GM19023 (cell line): Measurements from ENCODE around the gene CAMK2D.
A peak's percentile ranks its signal among the peaks of the same experiment; 100 is the strongest.
"Not testable (repeated sequence)": the region's sequence is repeated elsewhere in the genome, so short reads cannot be mapped to it uniquely, and the experiment has no call there.

Experiments used
- ATAC-seq: cut with Tn5 transposase; IDR thresholded peaks from one replicate; pipeline ENCODE4 v1.9.1; 2021; ENCODE audit warnings: mild to moderate bottlenecking, moderate library complexity; ENCODE audit not compliant: unreplicated experiment

CAMK2D gene

GRCh38 chr4:113761620-113762185 is at the start of gene CAMK2D:
Gene CAMK2D (minus strand): TSS chr4:113761738. CDS start chr4:113761068, 670 bp downstream.
- ATAC-seq: peak; percentile 50

DNA sequence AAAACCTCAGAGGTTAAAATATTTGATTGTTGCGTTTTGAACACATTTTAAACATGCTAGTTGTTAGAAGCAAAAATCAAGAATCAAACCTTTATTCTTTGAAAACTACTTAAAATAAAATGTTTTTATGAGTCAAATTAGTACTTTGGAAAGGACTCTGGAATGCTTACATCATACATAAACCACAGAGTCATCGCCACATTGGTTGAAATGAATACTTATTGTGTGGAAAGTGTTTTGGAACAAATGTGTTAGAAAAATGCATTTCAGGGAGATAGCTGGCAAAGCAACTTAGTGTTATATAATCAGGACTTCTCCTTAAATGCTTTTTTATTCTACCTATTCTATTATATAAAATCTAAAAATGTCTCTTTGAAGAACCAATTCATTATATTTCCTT is 49.4 kb upstream of the CAMK2D start:
- ATAC-seq: no peak

GRCh38 chr4:113809311-113809710 is 47.8 kb upstream of the CAMK2D start:
- ATAC-seq: no peak

DNA sequence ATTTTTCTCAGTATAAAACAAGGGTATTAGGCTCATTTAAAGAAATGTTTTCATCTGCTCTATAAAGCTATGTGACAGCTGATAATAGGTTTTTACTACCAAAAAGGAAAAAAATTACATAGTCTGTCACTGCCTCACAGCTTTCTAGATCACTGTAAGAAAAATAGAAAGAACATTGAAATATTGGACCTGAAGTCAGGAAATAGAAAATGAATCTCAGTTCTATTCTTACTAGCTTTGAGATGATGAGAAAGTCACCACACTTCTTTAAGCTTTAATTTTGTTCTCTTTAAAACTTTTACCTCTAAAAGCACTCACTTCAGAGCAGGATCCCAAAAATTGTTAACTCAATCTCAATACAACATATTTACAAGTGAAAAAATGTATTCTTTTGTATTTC is 45.3 kb upstream of the CAMK2D start:
- ATAC-seq: no peak

DNA sequence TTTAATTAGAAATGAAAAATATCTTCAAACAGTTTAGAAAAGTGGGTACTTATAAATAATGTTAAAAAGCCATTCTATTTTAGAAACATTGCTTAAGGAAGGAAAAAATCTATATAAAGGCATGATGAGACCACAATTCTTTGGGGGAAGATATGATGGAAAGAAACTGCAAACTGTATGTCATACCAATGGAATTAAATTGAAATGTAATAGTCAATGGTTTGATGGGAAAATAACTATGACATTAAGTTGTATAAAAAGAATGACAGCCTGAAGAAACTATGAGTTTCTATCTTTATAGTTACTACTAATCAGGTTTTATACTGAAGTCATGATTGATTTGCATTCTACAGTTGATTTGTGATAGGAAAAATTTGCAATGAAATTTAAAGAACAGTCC is 40.3 kb upstream of the CAMK2D start:
- ATAC-seq: no peak

DNA sequence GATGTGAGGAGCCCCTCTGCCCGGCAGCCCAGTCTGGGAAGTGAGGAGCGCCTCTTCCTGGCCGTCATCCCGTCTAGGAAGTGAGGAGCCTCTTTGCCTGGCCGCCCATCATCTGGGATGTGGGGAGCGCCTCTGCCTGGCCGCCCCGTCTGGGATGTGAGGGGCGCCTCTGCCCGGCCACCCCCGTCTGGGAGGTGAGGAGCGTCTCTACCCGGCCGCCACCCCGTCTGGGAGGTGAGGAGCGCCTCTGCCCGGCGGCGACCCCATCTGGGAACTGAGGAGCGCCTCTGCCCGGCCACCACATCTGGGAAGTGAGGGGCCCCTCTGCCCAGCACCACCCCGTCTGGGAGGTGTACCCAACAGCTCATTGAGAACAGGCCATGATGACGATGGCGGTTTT is 34.8 kb upstream of the CAMK2D start:
- ATAC-seq: not testable (repeated sequence)

DNA sequence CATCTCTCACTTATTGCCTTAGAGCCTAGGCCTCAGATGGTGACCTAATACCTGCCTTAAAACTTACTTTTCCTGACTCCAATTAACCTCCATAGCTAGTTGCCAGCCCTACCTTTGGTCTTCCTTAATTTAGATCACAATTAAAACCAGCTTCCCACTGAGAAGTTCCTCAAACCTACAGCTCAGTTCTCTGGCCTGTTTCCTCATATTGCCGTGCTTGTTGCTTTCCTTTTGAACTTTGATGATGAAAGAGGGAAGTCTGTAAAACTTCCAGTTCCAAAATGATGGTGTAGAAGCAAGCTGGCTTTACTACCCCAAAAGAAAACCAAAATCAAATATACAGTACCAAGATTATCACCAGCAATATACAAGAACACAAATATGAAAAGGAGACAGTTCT is 28.9 kb upstream of the CAMK2D start:
- no peak for ATAC-seq

DNA sequence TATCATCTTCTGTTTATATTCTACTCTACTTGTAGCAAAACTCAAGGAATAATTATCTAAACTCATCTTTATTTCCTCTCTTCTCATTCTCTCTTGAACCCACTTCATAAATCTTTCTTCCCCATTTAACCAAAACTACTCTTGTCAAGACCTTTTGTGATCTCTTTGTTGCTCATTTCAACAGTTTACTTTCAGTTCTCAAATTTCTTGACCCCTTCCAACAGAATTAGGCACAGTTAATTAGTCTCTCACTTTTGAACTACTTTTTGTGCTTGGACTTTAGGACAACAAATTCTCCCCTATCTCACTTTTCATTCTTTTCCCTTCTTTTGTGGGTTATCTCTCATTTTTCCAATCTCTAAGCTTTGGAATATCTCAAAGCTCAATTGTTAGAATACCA is 27.4 kb upstream of the CAMK2D start:
- no peak for ATAC-seq

DNA sequence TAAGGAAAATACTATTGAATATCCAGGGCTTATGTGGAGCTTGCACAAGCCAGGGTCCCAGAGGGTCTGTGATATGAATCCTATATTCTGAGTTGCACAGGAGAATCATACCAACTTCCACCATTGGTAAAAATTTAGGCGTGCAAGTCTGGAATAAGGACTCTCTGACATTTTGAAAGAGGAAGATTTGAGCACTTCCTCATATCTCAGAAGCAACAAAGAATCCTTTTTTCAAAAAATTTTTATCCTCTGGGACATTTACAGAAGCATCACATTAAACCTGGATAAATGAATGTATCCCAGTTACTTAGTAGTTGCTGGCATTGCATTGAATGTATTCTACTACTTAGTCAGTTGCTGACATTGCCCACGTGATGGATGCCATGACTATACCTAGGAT is 24.2 kb upstream of the CAMK2D start:
- no peak for ATAC-seq

DNA sequence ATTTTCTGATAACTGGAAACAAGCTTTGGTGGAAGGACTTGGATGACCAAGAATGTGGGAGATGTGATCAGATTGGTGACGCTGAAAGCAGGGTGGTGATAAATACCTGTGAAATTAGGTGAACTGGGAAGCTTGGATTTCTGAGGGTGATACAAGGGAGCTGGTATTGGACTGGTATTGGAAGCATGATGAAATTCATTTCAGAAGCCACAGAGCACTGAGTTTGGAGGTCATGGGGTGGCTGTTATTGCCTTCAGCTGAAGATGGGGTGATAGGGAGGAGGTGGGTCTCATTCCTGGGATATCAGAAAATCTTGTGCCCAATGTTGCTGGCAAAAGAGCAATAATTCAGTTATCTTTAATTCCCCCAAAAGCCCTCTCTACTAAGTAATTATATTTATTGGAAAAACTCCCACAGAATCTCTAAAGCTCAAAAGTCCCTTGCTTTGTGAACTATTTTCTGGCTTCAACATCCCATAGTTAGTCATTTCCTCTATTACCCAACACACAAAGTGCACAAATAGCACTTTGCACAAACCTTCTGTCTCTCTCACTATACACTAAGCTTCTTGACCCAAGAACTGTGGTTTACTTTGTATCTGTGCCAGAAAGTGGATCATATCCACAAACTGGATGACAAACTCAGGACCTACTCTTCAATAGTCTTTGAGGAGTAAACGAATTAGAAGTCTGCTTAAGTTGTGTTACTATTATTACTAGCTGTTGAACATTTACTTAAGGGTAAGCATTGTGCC is 23.1 kb upstream of the CAMK2D start:
- no peak for ATAC-seq

- no peak for ATAC-seq
These were observed 22.2 kb upstream of the CAMK2D start for GRCh38 chr4:113783701-113784100.

GRCh38 chr4:113783289-113783688 is 21.8 kb upstream of the CAMK2D start:
- ATAC-seq: no peak

DNA sequence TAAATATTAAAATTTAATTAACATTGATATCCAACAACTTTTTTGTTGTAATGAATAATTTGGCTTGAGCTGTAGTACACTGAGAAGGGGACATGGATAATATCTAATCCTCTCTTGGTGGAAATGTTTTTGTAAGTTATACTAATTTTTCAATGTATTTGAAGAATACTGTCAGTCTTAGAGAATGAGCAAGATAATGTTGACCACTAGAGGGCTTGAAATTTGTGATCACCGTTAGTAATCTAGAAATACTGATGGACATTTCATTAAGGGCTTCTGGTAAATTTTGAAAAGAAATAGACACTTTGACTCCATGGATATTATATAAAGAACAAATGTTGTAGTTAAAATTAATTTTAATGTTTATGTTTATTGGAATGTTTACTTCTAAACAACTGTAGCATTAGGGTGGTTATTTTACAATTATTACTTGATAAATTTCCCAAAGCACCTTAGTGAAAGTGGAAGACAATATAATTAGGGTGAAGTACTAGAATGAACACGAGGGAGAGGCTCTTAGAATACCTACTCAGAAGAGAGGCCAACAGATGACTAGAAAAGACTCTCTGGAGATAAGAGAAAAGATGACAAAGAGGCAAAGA is 20.0 kb upstream of the CAMK2D start:
- no peak for ATAC-seq

- ATAC-seq: no peak
These were observed 15.1 kb upstream of the CAMK2D start for GRCh38 chr4:113776679-113777078.

- no peak for ATAC-seq
These were observed 14.5 kb upstream of the CAMK2D start for GRCh38 chr4:113776016-113776415.

GRCh38 chr4:113773756-113774155 is 12.2 kb upstream of the CAMK2D start:
- no peak for ATAC-seq

DNA sequence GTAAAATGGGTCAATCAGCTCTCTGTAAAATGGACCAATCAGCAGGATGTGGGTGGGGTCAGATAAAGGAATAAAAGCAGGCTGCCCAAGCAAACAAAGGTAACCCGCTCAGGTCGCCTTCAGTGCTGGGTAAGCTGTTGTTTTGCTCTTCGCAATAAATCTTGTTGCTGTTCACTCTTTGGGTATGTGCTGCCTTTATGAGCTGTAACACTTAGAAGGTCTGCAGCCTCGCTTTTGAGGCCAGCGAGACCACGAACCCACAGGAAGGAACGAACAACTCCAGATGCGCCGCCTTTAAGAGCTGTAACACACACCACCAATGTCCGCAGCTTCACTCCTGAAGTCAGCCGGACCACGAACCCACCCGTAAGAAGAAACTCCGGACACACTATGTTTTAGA is 11.5 kb upstream of the CAMK2D start:
- ATAC-seq: no peak

GRCh38 chr4:113772319-113772718 is 10.8 kb upstream of the CAMK2D start:
- ATAC-seq: no peak

- ATAC-seq: no peak
These were observed 8.2 kb upstream of the CAMK2D start for GRCh38 chr4:113769744-113770143.

DNA sequence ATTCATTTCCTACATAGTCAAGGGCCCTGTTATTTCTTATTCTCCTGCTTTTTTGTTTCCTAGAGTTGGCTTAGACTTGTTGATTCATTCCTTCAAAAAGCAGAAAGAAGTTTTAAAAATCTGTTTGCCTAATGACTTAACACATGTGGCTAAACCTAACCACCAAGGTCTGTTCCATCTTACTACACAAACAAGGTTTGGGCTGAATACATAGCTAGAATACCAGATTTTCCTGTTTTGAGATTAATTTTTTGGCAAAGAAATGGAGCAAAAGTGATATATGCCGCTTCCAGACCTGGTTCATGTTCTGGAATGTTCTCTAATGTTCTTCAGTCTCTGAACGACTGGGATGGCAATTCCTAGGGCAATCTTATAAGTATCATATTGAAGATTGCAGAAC is 7.4 kb upstream of the CAMK2D start:
- no peak for ATAC-seq

DNA sequence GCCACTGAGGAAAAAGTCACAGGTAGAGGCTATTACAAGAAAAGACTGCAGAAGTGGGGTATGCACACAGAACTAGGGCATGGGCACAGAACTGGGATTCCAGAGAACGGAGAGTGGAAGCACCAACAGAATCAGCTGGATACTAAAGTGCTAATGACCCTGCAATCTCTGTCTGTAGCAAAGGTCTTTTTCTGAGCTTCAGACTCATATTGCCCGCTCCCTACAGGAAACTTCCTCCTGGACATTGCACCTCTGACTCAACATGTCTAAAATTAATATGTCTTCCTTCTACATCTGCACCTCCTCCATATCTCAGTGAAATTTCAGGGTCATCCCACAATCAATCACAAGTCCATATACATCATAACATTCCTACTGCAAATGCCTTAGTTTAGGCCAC is 5.3 kb upstream of the CAMK2D start:
- ATAC-seq: no peak

GRCh38 chr4:113764720-113765264 is 3.3 kb upstream of the CAMK2D start:
- ATAC-seq: no peak
